Activated CD4-positive, CD25-positive, alpha-beta regulatory T cell treated with anti-CD3 and anti-CD28 coated beads, Interleukin-2, amount 50 U/mL, for 16 hours (primary cell): ENCODE measurements around the gene LUZP1.

Experiments used
- DNase-seq: peaks from one replicate; pipeline ENCODE4 v3.0.0-alpha.2; 2020; ENCODE audit warnings: low read depth, low spot score

The LUZP1 gene

GRCh38 chr1:23152966-23153684, 15.5 kb downstream of the LUZP1 start:
- DNase-seq: no peak

GRCh38 chr1:23150742-23151141, 17.9 kb downstream of the LUZP1 start:
- DNase-seq: no peak

- no peak for DNase-seq
Measured at GRCh38 chr1:23150125-23150524, 18.5 kb downstream of the LUZP1 start.

- no peak for DNase-seq
Measured at GRCh38 chr1:23149114-23149513, 19.5 kb downstream of the LUZP1 start.

GRCh38 chr1:23148084-23148483, 20.6 kb downstream of the LUZP1 start:
- no peak for DNase-seq

- no peak for DNase-seq
Measured at GRCh38 chr1:23140940-23141596, 27.6 kb downstream of the LUZP1 start.

GRCh38 chr1:23135268-23135667, 33.4 kb downstream of the LUZP1 start:
- DNase-seq: no peak

- no peak for DNase-seq
Measured at GRCh38 chr1:23134055-23134454, 34.6 kb downstream of the LUZP1 start.

GRCh38 chr1:23133587-23133986, 35.1 kb downstream of the LUZP1 start:
- no peak for DNase-seq

GRCh38 chr1:23132033-23132432, 36.6 kb downstream of the LUZP1 start:
- no peak for DNase-seq

- no peak for DNase-seq
Measured at GRCh38 chr1:23129846-23130245, 38.8 kb downstream of the LUZP1 start.

GRCh38 chr1:23126801-23127200, 41.9 kb downstream of the LUZP1 start:
- DNase-seq: no peak

- no peak for DNase-seq
Measured at GRCh38 chr1:23126200-23126599, 42.5 kb downstream of the LUZP1 start.

GRCh38 chr1:23125489-23125888, 43.2 kb downstream of the LUZP1 start:
- no peak for DNase-seq

GRCh38 chr1:23124259-23125026, 44.2 kb downstream of the LUZP1 start:
- DNase-seq: no peak

GRCh38 chr1:23123528-23123927, 45.1 kb downstream of the LUZP1 start:
- DNase-seq: no peak

GRCh38 chr1:23122796-23123195, 45.9 kb downstream of the LUZP1 start:
- DNase-seq: no peak

- DNase-seq: no peak
Measured at GRCh38 chr1:23122023-23122748, 46.5 kb downstream of the LUZP1 start.

GRCh38 chr1:23120383-23120782, 48.3 kb downstream of the LUZP1 start:
- DNase-seq: no peak

- DNase-seq: peak; percentile 3
Measured at GRCh38 chr1:23118957-23119792, 49.5 kb downstream of the LUZP1 start.

- DNase-seq: no peak
Measured at GRCh38 chr1:23118407-23118806, 50.2 kb downstream of the LUZP1 start.
